Endothelial cell of umbilical vein (primary cell): ENCODE results near the gene CCM2. TPM values are rescaled to one million over a fixed set of nuclear protein-coding genes. Genes with fewer than 3 reads are reported as not detected.

Source experiments
- BruUV-seq: library from RNA; stranded (reverse); fragments of 400-500 nt; replicated peaks from 2 replicates; lab custom pipeline; 2021; lab: Mats Ljungman, UMichigan
- CTCF ChIA-PET: fragments of 300-600, 350-600 bp; sonication (Branson Sonifier 250); formaldehyde crosslinking; loops from one replicate; lab custom pipeline; 2021; ENCODE audit warnings: antibody characterized with exemption, inconsistent platforms; lab: Charles Lee
- POLR2A ChIA-PET: fragments of 300-600, 350-600 bp; sonication (Branson Sonifier 250); formaldehyde crosslinking; loops from one replicate; lab custom pipeline; 2021; ENCODE audit warnings: antibody characterized with exemption, inconsistent platforms; lab: Charles Lee
- DNase-seq: peaks from one replicate; pipeline ENCODE4 v3.0.0-alpha.2; 2011; ENCODE audit warnings: low read depth, low spot score
- FAIRE-seq: peaks from 2 replicates; lab custom pipeline; 2011; peaks lifted over from hg19 to GRCh38; lab: Jason Lieb, UNC
- H2AFZ ChIP-seq: 2 replicates; pipeline ENCODE4 v1.6.0; 2012; ENCODE audit warnings: low read depth, low read length, control low read depth, inconsistent platforms
- H3K27ac ChIP-seq: 2 replicates; pipeline ENCODE4 v1.5.1; 2011; ENCODE audit warnings: low read depth, mild to moderate bottlenecking, control low read depth, low read length, moderate library complexity; ENCODE audit not compliant: insufficient read depth
- H3K27me3 ChIP-seq, 2 experiments: 2 replicates each; pipeline versions ENCODE4 v1.6.0 to v1.6.1; 2011; ENCODE audit warnings: low read length in 2 of 2, mixed read lengths in 1 of 2; ENCODE audit not compliant: control insufficient read depth in 2 of 2, insufficient read depth in 2 of 2
- H3K36me3 ChIP-seq, 2 experiments: 2 replicates in 1 of 2; 3 replicates in 1 of 2; pipeline ENCODE4 v1.5.1; 2011; ENCODE audit warnings: low read length in 2 of 2, mild to moderate bottlenecking in 1 of 2, moderate library complexity in 1 of 2; ENCODE audit not compliant: control insufficient read depth in 2 of 2, insufficient read depth in 2 of 2; ENCODE audit errors: extremely low read depth in 1 of 2
- H3K4me1 ChIP-seq: 3 replicates; pipeline ENCODE4 v1.5.1; 2011; ENCODE audit warnings: mild to moderate bottlenecking, low read length; ENCODE audit not compliant: control insufficient read depth, insufficient read depth; ENCODE audit errors: extremely low read depth
- H3K4me2 ChIP-seq: 2 replicates; pipeline ENCODE4 v1.6.1; 2011; ENCODE audit warnings: low read length, control low read depth, mixed read lengths; ENCODE audit not compliant: insufficient read depth
- H3K4me3 ChIP-seq, 3 experiments: fragments of 200-600 bp in 1 of 3; sonication (generic), shearing (Covaris generic) in 1 of 3; replicated peaks in 1 of 3; 2 replicates each; pipeline ENCODE4 v1.5.1; 2011 to 2016; ENCODE audit warnings: control low read depth in 3 of 3, low read length in 3 of 3, mild to moderate bottlenecking in 2 of 3, inconsistent platforms in 1 of 3, low read depth in 1 of 3, moderate library complexity in 1 of 3; ENCODE audit not compliant: insufficient read depth in 1 of 3
- H3K79me2 ChIP-seq: 2 replicates; pipeline ENCODE4 v1.6.0; 2012; ENCODE audit warnings: low read length, inconsistent platforms; ENCODE audit not compliant: control insufficient read depth, insufficient read depth
- H3K9ac ChIP-seq: replicated peaks from 2 replicates; pipeline ENCODE3; 2011; ENCODE audit warnings: low read length, control low read depth; ENCODE audit not compliant: insufficient read depth; ENCODE audit errors: extremely low read depth
- H3K9me1 ChIP-seq: replicated peaks from 3 replicates; pipeline ENCODE4 v1.6.0; 2011; ENCODE audit warnings: mild to moderate bottlenecking, low read length; ENCODE audit not compliant: control insufficient read depth, insufficient read depth; ENCODE audit errors: extremely low read depth
- H3K9me3 ChIP-seq: replicated peaks from 2 replicates; pipeline ENCODE4 v1.5.1; 2012; ENCODE audit warnings: low read length, inconsistent platforms; ENCODE audit not compliant: control insufficient read depth, insufficient read depth
- H4K20me1 ChIP-seq: replicated peaks from 2 replicates; pipeline ENCODE3; 2011; ENCODE audit warnings: mild to moderate bottlenecking, low read length; ENCODE audit not compliant: control insufficient read depth, insufficient read depth; ENCODE audit errors: extremely low read depth
- CTCF ChIP-seq, 2 donors: IDR thresholded peaks; 1 replicate in 1 of 2; 2 replicates in 1 of 2; pipeline ENCODE4 v1.5.1; 2011; ENCODE audit warnings: low read length in 2 of 2, mild to moderate bottlenecking in 2 of 2, moderate library complexity in 2 of 2, control low read depth in 1 of 2, inconsistent platforms in 1 of 2, low read depth in 1 of 2; ENCODE audit not compliant: insufficient read depth in 1 of 2; ENCODE audit errors: extremely low read depth in 1 of 2
- FOS ChIP-seq: IDR thresholded peaks from 2 replicates; pipeline ENCODE4 v1.6.1; 2011; ENCODE audit warnings: mild to moderate bottlenecking, low read length, moderate library complexity, borderline replicate concordance; ENCODE audit not compliant: insufficient read depth
- MAX ChIP-seq: IDR thresholded peaks from 2 replicates; pipeline ENCODE4 v1.6.1; 2011; ENCODE audit not compliant: insufficient read depth, insufficient read length
- MYC ChIP-seq: IDR thresholded peaks from one replicate; pipeline ENCODE4 v1.6.1; 2011; ENCODE audit warnings: mild to moderate bottlenecking, low read depth, low read length
- dilution Hi-C: fragments of 300-500 bp; cut with MboI; formaldehyde crosslinking; loops from one replicate; pipeline ENCODE4 v1.15.0; 2019; ENCODE audit warnings: low sequenced_read_pairs; ENCODE audit not compliant: extremely low pct_ligation_motif_present
- intact Hi-C: fragments of 100-400 bp; cut with micrococcal nuclease; formaldehyde crosslinking; loops from one replicate; pipeline ENCODE4 v1.10.0; 2022
- polyA plus RNA-seq, 4 experiments: library from polyadenylated mRNA; depleted of rRNA in 3 of 4; stranded (reverse) in 3 of 4; unstranded in 1 of 4; fragments of >200 nt; gene quantifications; 2 replicates each; pipeline versions ENCODE4 v1.2.1 to v1.2.3, GENCODE V29; 2011 to 2012; ENCODE audit warnings: missing spikeins in 1 of 4
- total RNA-seq: library from RNA; stranded (reverse); gene quantifications from 2 replicates; pipeline ENCODE4 v1.2.3, GENCODE V29; 2021

The CCM2 gene
- total and polyA plus RNA-seq, 2 donors (not counting 3 experiments of a cell fraction or from before 2014, with no cell fraction given): 66.1 to 70.4 TPM

DNA sequence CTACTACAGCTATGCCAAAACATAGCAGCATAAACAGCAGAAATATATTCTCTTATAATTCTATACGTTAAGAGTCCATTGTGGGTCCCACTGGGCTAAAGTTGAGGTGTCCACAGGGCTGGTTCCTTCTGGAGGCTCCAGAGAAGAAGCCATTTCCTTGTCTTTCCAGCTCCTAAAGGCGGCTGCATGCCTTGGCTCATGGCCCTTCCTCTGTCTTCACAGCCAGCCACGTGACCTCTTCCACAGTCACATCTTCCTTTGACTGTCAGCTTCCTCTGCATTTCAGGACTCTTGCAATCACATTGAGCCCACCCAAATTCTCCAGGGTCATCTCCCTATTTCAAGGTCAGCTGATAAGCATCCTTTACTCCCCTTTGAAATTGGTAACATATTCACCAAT is 71.5 kb downstream of the CCM2 start:
- peaks cover 7 to 50% of the 10 kb centered on the region in 2 experiments for H3K36me3 ChIP-seq
- intact Hi-C loops (no loop called here), dilution Hi-C loops (no loop called here)
- H4K20me1 ChIP-seq: no peaks in the 10 kb centered on the region
- no peaks in the 10 kb centered on the region for H3K27me3 ChIP-seq
- no peaks in the 10 kb centered on the region for H3K9me3 ChIP-seq
- no peaks in the 10 kb centered on the region for H3K79me2 ChIP-seq
- no TSS peak for BruUV-seq
- FAIRE-seq: no peak
- H3K4me2 ChIP-seq: no peak overlapping the region
- POLR2A ChIA-PET: no interaction called here
- no peak overlapping the region for H3K9ac ChIP-seq
- no peak for TF ChIP-seq CTCF (IDR thresholded peaks at IDR 0.05; ENCODE audit: extremely low read depth in 1 of 2, insufficient read depth in 1 of 2, low read depth in 1 of 2, low read length in 2 of 2)
- no peak for TF ChIP-seq MAX
- TF ChIP-seq FOS: no peak
- no peak for TF ChIP-seq MYC
- CTCF ChIA-PET: interaction anchor here (1.8 to 2.2 kb wide), 3 partner anchors 97 to 99 kb away, joined by 4 to 11 read pairs (median 10); no protein-coding TSS in a partner anchor
- no peak overlapping the region for H3K27ac ChIP-seq
- H2AFZ ChIP-seq: no peak overlapping the region
- DNase-seq: no peak
- no peak overlapping the region for H3K4me3 ChIP-seq
- H3K4me1 ChIP-seq: no peaks in the 10 kb centered on the region
- no peaks in the 10 kb centered on the region for H3K9me1 ChIP-seq
